HG03354 (cell line): Measurements from ENCODE around the gene TMLHE.
A peak's percentile ranks its signal among the peaks of the same experiment; 100 is the strongest.
"Not testable (repeated sequence)": the region's sequence is repeated elsewhere in the genome, so short reads cannot be mapped to it uniquely, and the experiment has no call there.

Experiments used
- ATAC-seq: cut with Tn5 transposase; IDR thresholded peaks from one replicate; pipeline ENCODE4 v1.9.1; 2021; ENCODE audit warnings: mild to moderate bottlenecking; ENCODE audit not compliant: unreplicated experiment, poor library complexity, severe bottlenecking

The TMLHE gene

GRCh38 chrX:155612312-155613224 lies at the start of gene TMLHE, which contains the start of gene SPRY3:
TMLHE (minus strand) TSS chrX:155612952; CDS start chrX:155545276, 67,676 bp downstream.
SPRY3 (plus strand) TSS chrX:155612586.
- peak; percentile 86 for ATAC-seq

- ATAC-seq: no peak
Observed at GRCh38 chrX:155662282-155662681, 49.5 kb upstream of the TMLHE start.

GRCh38 chrX:155645180-155645579 lies 32.4 kb upstream of the TMLHE start:
- ATAC-seq: no peak

GRCh38 chrX:155643240-155643639 lies 30.5 kb upstream of the TMLHE start:
- ATAC-seq: no peak

- not testable (repeated sequence) for ATAC-seq
Observed at GRCh38 chrX:155641371-155641770, 28.6 kb upstream of the TMLHE start.

- ATAC-seq: no peak
Observed at GRCh38 chrX:155637714-155638113, 25.0 kb upstream of the TMLHE start.

- ATAC-seq: not testable (repeated sequence)
Observed at GRCh38 chrX:155635019-155635418, 22.3 kb upstream of the TMLHE start.

- ATAC-seq: peak; percentile 74
Observed at GRCh38 chrX:155632431-155633100, 19.8 kb upstream of the TMLHE start.

GRCh38 chrX:155620110-155620509 lies 7.4 kb upstream of the TMLHE start:
- not testable (repeated sequence) for ATAC-seq

- ATAC-seq: no peak
Observed at GRCh38 chrX:155615938-155616337, 3.2 kb upstream of the TMLHE start.

- ATAC-seq: no peak
Observed at GRCh38 chrX:155613927-155614559, 1.3 kb upstream of the TMLHE start.

GRCh38 chrX:155611302-155611701 lies 1.4 kb downstream of the TMLHE start:
- no peak for ATAC-seq

- ATAC-seq: no peak
Observed at GRCh38 chrX:155592981-155593380, 19.8 kb downstream of the TMLHE start.

- ATAC-seq: no peak
Observed at GRCh38 chrX:155592331-155592730, 20.4 kb downstream of the TMLHE start.

GRCh38 chrX:155577682-155578081 lies 35.1 kb downstream of the TMLHE start:
- ATAC-seq: peak; percentile 80

GRCh38 chrX:155563099-155563498 lies 49.7 kb downstream of the TMLHE start:
- no peak for ATAC-seq

- no peak for ATAC-seq
Observed at GRCh38 chrX:155544881-155545280, 67.9 kb downstream of the TMLHE start.

- ATAC-seq: no peak
Observed at GRCh38 chrX:155535866-155536265, 76.9 kb downstream of the TMLHE start.

GRCh38 chrX:155534800-155535199 lies 78.0 kb downstream of the TMLHE start:
- no peak for ATAC-seq

GRCh38 chrX:155527023-155527422 lies 85.7 kb downstream of the TMLHE start:
- not testable (repeated sequence) for ATAC-seq
